Fibroblast of villous mesenchyme (primary cell): ENCODE data around the gene MDH1B. TPM values are rescaled to one million over a fixed set of nuclear protein-coding genes. Genes with fewer than 3 reads are reported as not detected.
A peak's percentile ranks its signal among the peaks of the same experiment; 100 is the strongest.

Source experiments
- DNase-seq: peaks from one replicate; pipeline ENCODE4 v3.0.0-alpha.2; 2010; ENCODE audit warnings: low read depth
- H3K4me3 ChIP-seq: 2 replicates; pipeline ENCODE4 v1.5.1; 2011; ENCODE audit warnings: low read depth, mild to moderate bottlenecking, low read length
- total RNA-seq: library from RNA; depleted of rRNA; stranded (reverse); fragments of >200 nt; gene quantifications from 2 replicates; pipeline ENCODE4 v1.2.3, GENCODE V29; 2012
- TF ChIP-seq, protein P1 (sequence below): IDR thresholded peaks from 2 replicates; pipeline ENCODE4 v1.5.1; 2012; ENCODE audit warnings: low read depth, mild to moderate bottlenecking, low read length; ENCODE audit not compliant: insufficient read depth

Gene MDH1B
- total RNA-seq, 1 donor: 1.3 TPM

DNA sequence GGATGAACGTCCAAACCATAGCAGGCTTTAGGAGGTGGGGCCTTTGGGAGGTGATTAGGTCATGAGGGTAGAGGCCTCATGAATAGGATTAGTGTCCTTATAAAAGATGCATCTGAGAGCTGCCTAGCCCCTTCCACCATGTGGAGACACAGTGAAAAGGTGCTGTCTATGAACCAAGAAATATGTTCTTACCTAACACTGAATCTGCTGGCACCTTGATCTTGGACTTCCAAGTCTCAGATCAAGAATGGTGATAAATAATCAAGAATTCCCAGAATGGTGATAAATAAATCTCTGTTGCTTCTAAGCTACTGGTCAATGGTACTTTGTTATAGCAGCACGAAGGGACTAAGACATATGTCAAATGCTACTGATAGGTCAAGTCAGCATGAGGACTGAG is 31.8 kb downstream of the MDH1B start:
- H3K4me3 ChIP-seq: no peak overlapping the region
- TF ChIP-seq, protein P1, sequence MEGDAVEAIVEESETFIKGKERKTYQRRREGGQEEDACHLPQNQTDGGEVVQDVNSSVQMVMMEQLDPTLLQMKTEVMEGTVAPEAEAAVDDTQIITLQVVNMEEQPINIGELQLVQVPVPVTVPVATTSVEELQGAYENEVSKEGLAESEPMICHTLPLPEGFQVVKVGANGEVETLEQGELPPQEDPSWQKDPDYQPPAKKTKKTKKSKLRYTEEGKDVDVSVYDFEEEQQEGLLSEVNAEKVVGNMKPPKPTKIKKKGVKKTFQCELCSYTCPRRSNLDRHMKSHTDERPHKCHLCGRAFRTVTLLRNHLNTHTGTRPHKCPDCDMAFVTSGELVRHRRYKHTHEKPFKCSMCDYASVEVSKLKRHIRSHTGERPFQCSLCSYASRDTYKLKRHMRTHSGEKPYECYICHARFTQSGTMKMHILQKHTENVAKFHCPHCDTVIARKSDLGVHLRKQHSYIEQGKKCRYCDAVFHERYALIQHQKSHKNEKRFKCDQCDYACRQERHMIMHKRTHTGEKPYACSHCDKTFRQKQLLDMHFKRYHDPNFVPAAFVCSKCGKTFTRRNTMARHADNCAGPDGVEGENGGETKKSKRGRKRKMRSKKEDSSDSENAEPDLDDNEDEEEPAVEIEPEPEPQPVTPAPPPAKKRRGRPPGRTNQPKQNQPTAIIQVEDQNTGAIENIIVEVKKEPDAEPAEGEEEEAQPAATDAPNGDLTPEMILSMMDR: no peak
- DNase-seq: no peak

GRCh38 chr2:206728277-206729199 is 36.6 kb downstream of the MDH1B start:
- H3K4me3 ChIP-seq: no peak overlapping the region
- peak; percentile 12 for DNase-seq
- TF ChIP-seq, protein P1: no peak

DNA sequence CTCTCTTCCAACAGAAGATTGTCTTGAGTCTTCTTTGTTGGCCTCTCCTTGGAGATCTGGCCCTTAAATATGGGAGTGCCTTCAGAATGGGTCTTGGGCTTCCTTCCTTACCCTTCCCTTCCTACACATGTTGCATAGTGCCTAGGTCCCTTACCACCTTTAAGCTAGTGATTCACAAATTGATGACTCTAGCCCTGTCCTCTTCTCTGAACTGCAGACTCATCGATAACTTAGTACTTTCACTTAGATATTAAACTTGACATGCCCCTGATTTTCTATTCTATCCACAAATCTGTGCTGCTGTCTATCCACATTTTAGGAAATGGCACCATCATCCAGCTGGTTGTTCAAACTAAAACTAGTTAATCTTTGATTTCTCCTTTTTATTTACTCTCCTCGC is 37.8 kb downstream of the MDH1B start:
- no peak for DNase-seq
- no peak overlapping the region for H3K4me3 ChIP-seq
- TF ChIP-seq, protein P1: no peak

GRCh38 chr2:206723288-206723687 is 41.8 kb downstream of the MDH1B start:
- DNase-seq: no peak
- H3K4me3 ChIP-seq: no peak overlapping the region
- TF ChIP-seq, protein P1: no peak

DNA sequence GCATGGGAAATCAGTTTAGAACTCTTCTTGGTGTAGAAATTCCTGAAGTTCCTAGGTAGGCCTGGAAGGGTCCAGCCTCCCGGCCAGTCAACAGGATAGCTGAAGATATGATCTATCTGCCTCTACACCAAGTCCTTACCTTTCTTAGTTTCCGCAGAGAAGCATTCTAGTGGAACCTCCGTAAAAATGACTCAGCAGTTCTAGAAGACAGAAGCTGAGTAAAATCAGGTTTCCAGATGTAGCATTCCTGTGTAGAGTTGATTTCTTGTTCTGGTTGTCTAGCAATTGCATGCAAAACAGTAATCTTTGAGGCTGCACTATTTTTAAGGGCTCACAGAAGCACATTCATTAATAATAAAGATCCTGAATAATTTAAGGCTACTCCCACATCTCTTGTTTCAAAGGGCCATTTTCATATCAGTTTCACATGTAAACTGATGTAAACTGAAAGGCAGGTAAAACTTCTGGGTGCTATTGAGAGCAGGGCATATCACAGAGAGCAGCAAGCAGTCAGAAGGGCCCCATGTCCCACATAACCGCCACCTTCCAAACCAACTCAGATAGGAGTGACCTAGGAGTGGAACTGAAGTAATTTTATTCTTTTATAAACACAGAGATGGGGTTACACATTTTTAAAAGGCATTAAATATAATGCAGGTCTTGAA is 43.7 kb downstream of the MDH1B start:
- DNase-seq: no peak
- TF ChIP-seq, protein P1: no peak

DNA sequence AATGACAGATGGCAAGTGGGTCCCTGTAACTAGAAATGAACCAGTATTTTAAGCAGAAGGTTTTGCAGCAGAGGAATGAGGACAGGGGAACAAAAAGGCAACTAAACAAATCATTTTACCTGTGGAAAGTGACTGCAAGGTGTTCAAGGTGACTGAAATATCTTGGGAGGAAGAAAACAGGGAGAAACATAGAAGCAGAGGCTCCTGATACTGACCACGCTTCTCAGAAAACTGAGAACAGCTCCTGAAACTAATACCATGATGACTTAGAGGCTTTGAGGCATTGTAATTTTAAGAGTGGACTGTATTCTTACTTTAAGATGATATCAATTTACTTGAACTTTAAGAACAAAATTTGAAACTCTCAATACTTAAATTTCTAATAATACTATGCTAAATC is 46.8 kb downstream of the MDH1B start, which contains the start of gene DYTN:
DYTN (minus strand) TSS at position 101 of the 400 bp plus-strand sequence. CDS start 117 bp downstream, outside the sequence.
- TF ChIP-seq, protein P1: no peak
- no peak within 1 kb of the TSS for H3K4me3 ChIP-seq
- DNase-seq: no peak

More for the DNA sequence above, 43.7 kb downstream of the MDH1B start:
- no peak overlapping the region for H3K4me3 ChIP-seq
